OCI-LY3 (cell line): ENCODE results near the gene ANKDD1A.

Experiments
- H2AFZ ChIP-seq: fragments of 200-600, 300-600 bp; shearing (Covaris generic); 2 replicates; pipeline ENCODE4 v1.6.0; 2014; ENCODE audit warnings: antibody characterized with exemption, low read depth, low read length
- H3K27ac ChIP-seq: fragments of 200-600, 300-600 bp; sonication (generic); 2 replicates; pipeline ENCODE4 v1.5.1; 2014; ENCODE audit warnings: mild to moderate bottlenecking, low read length, moderate library complexity, mixed read lengths
- H3K27me3 ChIP-seq: fragments of 200-600, 300-600 bp; sonication (generic); 2 replicates; pipeline ENCODE4 v1.6.1; 2014; ENCODE audit warnings: low read depth, low read length, mixed read lengths
- H3K36me3 ChIP-seq: fragments of 200-600, 300-600 bp; sonication (generic); replicated peaks from 2 replicates; pipeline ENCODE3; 2014; ENCODE audit warnings: low read depth, low read length, mixed read lengths
- H3K4me1 ChIP-seq: fragments of 300-600, 200-600 bp; sonication (generic); 2 replicates; pipeline ENCODE4 v1.6.1; 2014; ENCODE audit warnings: low read length, mixed read lengths
- H3K4me2 ChIP-seq: fragments of 200-600, 300-600 bp; sonication (generic); 2 replicates; pipeline ENCODE4 v1.6.1; 2014; ENCODE audit warnings: low read length, mixed read lengths
- H3K4me3 ChIP-seq: fragments of 300-600, 200-600 bp; sonication (generic); 2 replicates; pipeline ENCODE4 v1.5.1; 2014; ENCODE audit warnings: antibody characterized with exemption, mild to moderate bottlenecking, low read length, moderate library complexity
- H3K79me2 ChIP-seq: fragments of 300-600, 200-600 bp; shearing (Covaris generic); 2 replicates; pipeline ENCODE4 v1.6.1; 2014; ENCODE audit warnings: mild to moderate bottlenecking, low read length, mixed read lengths
- H3K9ac ChIP-seq: fragments of 300-600, 200-600 bp; shearing (Covaris generic); 2 replicates; pipeline ENCODE4 v1.6.0; 2014; ENCODE audit warnings: mild to moderate bottlenecking, low read length, moderate library complexity
- H3K9me3 ChIP-seq: fragments of 200-600, 300-600 bp; shearing (Covaris generic); 2 replicates; pipeline ENCODE4 v1.6.1; 2014; ENCODE audit warnings: low read length, mixed read lengths; ENCODE audit not compliant: insufficient read depth
- H4K20me1 ChIP-seq: fragments of 200-600, 300-600 bp; sonication (generic); 2 replicates; pipeline ENCODE4 v1.6.1; 2016; ENCODE audit warnings: low read length, mixed read lengths; ENCODE audit not compliant: insufficient read depth
- CTCF ChIP-seq: fragments of 200-600, 300-600 bp; sonication (generic); IDR thresholded peaks from 2 replicates; pipeline ENCODE4 v1.5.1; 2014; ENCODE audit warnings: antibody characterized with exemption, low read length, low read depth
- EZH2phosphoT487 ChIP-seq: fragments of 200-600 bp; shearing (Covaris generic); IDR thresholded peaks from 2 replicates; pipeline ENCODE4 v1.6.1; 2018; ENCODE audit warnings: antibody characterized with exemption, mixed run types, low read depth

The ANKDD1A gene

GRCh38 chr15:64916365-64916764 lies 4.7 kb downstream of the ANKDD1A start:
- Histone ChIP-seq H3K9me3 (no peaks in the 10 kb centered on the region), H3K4me3 (no peak overlapping the region), H4K20me1 (no peaks in the 10 kb centered on the region), H3K9ac (no peak overlapping the region), H2AFZ (no peak overlapping the region), H3K4me1 (peaks cover 5% of the 10 kb centered on the region; the same call in 1 of the 2 replicates), H3K36me3 (no peaks in the 10 kb centered on the region), H3K79me2 (no peaks in the 10 kb centered on the region), H3K4me2 (no peak overlapping the region), H3K27me3 (no peaks in the 10 kb centered on the region), H3K27ac (no peak overlapping the region)
- TF ChIP-seq CTCF = no peak
- TF ChIP-seq EZH2phosphoT487 = no peak

GRCh38 chr15:64917211-64917610 lies 5.5 kb downstream of the ANKDD1A start:
- peaks cover 5% of the 10 kb centered on the region; the same call in 1 of the 2 replicates for H3K4me1 ChIP-seq
- H3K4me3 ChIP-seq = no peak overlapping the region
- H3K36me3 ChIP-seq = no peaks in the 10 kb centered on the region
- no peak overlapping the region for H3K27ac ChIP-seq
- H3K27me3 ChIP-seq = no peaks in the 10 kb centered on the region
- no peaks in the 10 kb centered on the region for H4K20me1 ChIP-seq
- TF ChIP-seq EZH2phosphoT487 (no peak), CTCF (no peak)
- 0 out of 2 replicates have a peak overlapping the region, but pooled peaks have one; percentile 2 for H2AFZ ChIP-seq
- no peak overlapping the region for H3K4me2 ChIP-seq
- no peaks in the 10 kb centered on the region for H3K79me2 ChIP-seq
- no peaks in the 10 kb centered on the region for H3K9me3 ChIP-seq
- no peak overlapping the region for H3K9ac ChIP-seq

- Histone ChIP-seq H3K79me2 (no peaks in the 10 kb centered on the region), H3K9ac (no peak overlapping the region), H4K20me1 (no peaks in the 10 kb centered on the region), H3K27me3 (no peaks in the 10 kb centered on the region), H3K9me3 (no peaks in the 10 kb centered on the region), H3K4me1 (peaks cover 5% of the 10 kb centered on the region; the same call in 1 of the 2 replicates), H3K4me2 (no peak overlapping the region), H2AFZ (no peak overlapping the region), H3K4me3 (no peak overlapping the region), H3K36me3 (no peaks in the 10 kb centered on the region), H3K27ac (no peak overlapping the region)
- TF ChIP-seq EZH2phosphoT487 = no peak
- TF ChIP-seq CTCF = no peak
Measured at GRCh38 chr15:64919721-64920120, 8.0 kb downstream of the ANKDD1A start.

- H3K27ac ChIP-seq = no peak overlapping the region
- no peak overlapping the region for H3K4me3 ChIP-seq
- no peaks in the 10 kb centered on the region for H3K36me3 ChIP-seq
Measured at GRCh38 chr15:64921711-64922110, 10.0 kb downstream of the ANKDD1A start.

More at GRCh38 chr15:64921711-64922110, 10.0 kb downstream of the ANKDD1A start:
- no peaks in the 10 kb centered on the region for H3K79me2 ChIP-seq
- TF ChIP-seq CTCF (no peak), EZH2phosphoT487 (no peak)
- H3K9ac ChIP-seq = no peak overlapping the region
- no peaks in the 10 kb centered on the region for H4K20me1 ChIP-seq
- peaks cover 5% of the 10 kb centered on the region; the same call in 1 of the 2 replicates for H3K4me1 ChIP-seq
- no peaks in the 10 kb centered on the region for H3K9me3 ChIP-seq
- no peak overlapping the region for H2AFZ ChIP-seq
- no peaks in the 10 kb centered on the region for H3K27me3 ChIP-seq
- H3K4me2 ChIP-seq = no peak overlapping the region
